Type B pancreatic cell (in vitro differentiated cells): ENCODE data around the gene AOPEP. TPM values are rescaled to one million over a fixed set of nuclear protein-coding genes. Genes with fewer than 3 reads are reported as not detected.

Experiments used
- DNase-seq: peaks from one replicate; pipeline ENCODE4 v3.0.0; 2021; ENCODE audit warnings: mixed read lengths; ENCODE audit not compliant: unreplicated experiment; ENCODE audit errors: extremely low spot score
- H3K27ac Mint-ChIP-seq: 2 replicates; pipeline ENCODE4 v1.8.0; 2021; ENCODE audit warnings: mild to moderate bottlenecking, mixed read lengths
- H3K27me3 Mint-ChIP-seq: 2 replicates; pipeline ENCODE4 v1.8.0; 2021; ENCODE audit warnings: mixed read lengths
- H3K36me3 Mint-ChIP-seq: 2 replicates; pipeline ENCODE4 v1.8.0; 2021; ENCODE audit warnings: mixed read lengths
- H3K4me1 Mint-ChIP-seq: one replicate; pipeline ENCODE4 v1.8.0; 2021; ENCODE audit warnings: mixed read lengths; ENCODE audit not compliant: unreplicated experiment
- H3K4me3 Mint-ChIP-seq: 2 replicates; pipeline ENCODE4 v1.8.0; 2021; ENCODE audit warnings: mild to moderate bottlenecking, mixed read lengths
- H3K9me3 Mint-ChIP-seq: 2 replicates; pipeline ENCODE4 v1.8.0; 2021; ENCODE audit warnings: mixed read lengths
- total RNA-seq: library from RNA; stranded (reverse); gene quantifications from 2 replicates; pipeline ENCODE4 v1.2.1, GENCODE V29; 2021; ENCODE audit warnings: low replicate concordance
- TF ChIP-seq, protein P1 (sequence below): fragments of 200-600 bp; sonication (generic); conservative IDR thresholded peaks from 2 replicates; pipeline ENCODE4 v1.5.0; 2021; ENCODE audit warnings: antibody characterized with exemption, mild to moderate bottlenecking

Gene AOPEP
- total RNA-seq, 1 donor from 2014 or later = 89.3 TPM

DNA sequence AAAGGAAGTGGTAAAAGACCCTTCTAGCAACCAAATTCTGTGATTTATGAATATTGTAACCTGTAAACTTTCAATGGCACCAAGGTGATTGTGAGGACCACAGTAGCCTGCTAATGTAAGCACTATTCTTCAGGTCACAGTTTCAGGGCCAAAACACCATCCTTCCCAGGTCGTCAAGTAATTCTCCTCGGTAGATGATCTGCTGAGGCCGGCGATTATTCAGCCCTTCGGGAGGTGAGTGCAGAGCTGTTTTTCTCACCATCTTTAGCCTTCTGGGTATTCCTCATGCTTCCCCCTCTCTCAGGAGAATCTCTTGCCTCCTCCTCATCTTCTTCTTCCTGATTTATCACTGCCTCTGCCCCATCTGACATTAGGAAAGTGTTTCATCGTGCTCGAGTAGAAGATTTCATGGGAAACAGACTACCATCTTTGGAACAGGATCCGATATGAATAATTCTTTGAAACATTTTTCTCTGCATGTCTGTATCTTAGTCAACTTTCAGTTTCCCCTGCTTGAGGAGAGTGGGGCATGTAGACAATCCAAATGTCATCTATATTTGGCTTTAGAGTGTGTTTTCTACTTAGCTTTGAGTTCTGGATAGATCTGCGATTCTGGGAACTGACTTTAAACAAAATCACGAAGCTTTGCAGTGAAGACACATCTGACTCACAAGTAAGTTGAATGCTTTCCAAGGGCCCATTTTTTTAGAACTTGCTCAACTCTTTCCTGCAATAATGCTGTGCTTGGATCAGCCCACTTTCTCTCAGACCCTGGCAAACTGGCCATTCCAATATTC, 173.9 kb downstream of the AOPEP start:
- DNase-seq = no peak
- H3K4me3 Mint-ChIP-seq = no peak overlapping the region
- H3K9me3 Mint-ChIP-seq = no peaks in the 10 kb centered on the region
- TF ChIP-seq, protein P1, sequence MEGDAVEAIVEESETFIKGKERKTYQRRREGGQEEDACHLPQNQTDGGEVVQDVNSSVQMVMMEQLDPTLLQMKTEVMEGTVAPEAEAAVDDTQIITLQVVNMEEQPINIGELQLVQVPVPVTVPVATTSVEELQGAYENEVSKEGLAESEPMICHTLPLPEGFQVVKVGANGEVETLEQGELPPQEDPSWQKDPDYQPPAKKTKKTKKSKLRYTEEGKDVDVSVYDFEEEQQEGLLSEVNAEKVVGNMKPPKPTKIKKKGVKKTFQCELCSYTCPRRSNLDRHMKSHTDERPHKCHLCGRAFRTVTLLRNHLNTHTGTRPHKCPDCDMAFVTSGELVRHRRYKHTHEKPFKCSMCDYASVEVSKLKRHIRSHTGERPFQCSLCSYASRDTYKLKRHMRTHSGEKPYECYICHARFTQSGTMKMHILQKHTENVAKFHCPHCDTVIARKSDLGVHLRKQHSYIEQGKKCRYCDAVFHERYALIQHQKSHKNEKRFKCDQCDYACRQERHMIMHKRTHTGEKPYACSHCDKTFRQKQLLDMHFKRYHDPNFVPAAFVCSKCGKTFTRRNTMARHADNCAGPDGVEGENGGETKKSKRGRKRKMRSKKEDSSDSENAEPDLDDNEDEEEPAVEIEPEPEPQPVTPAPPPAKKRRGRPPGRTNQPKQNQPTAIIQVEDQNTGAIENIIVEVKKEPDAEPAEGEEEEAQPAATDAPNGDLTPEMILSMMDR = no peak
- H3K4me1 Mint-ChIP-seq = peaks cover 41% of the 10 kb centered on the region
- H3K36me3 Mint-ChIP-seq = peaks cover 3% of the 10 kb centered on the region
- no peaks in the 10 kb centered on the region for H3K27me3 Mint-ChIP-seq
- H3K27ac Mint-ChIP-seq = no peak overlapping the region

GRCh38 chr9:94901019-94901363, 174.5 kb downstream of the AOPEP start:
- Mint-ChIP-seq H3K4me1 (peaks cover 45% of the 10 kb centered on the region), H3K27me3 (no peaks in the 10 kb centered on the region), H3K36me3 (peaks cover 3% of the 10 kb centered on the region), H3K4me3 (no peak overlapping the region), H3K27ac (no peak overlapping the region), H3K9me3 (no peaks in the 10 kb centered on the region)
- no peak for DNase-seq
- TF ChIP-seq, protein P1 = no peak

GRCh38 chr9:94903961-94904421, 177.5 kb downstream of the AOPEP start:
- H3K27ac Mint-ChIP-seq = peak overlapping the region; percentile 77
- H3K4me1 Mint-ChIP-seq = peaks cover 64% of the 10 kb centered on the region
- peaks cover 3% of the 10 kb centered on the region for H3K36me3 Mint-ChIP-seq
- H3K9me3 Mint-ChIP-seq = no peaks in the 10 kb centered on the region
- DNase-seq = no peak
- TF ChIP-seq, protein P1 = no peak
- no peaks in the 10 kb centered on the region for H3K27me3 Mint-ChIP-seq
- H3K4me3 Mint-ChIP-seq = peak overlapping the region; percentile 59

- Mint-ChIP-seq H3K27me3 (no peaks in the 10 kb centered on the region), H3K9me3 (no peaks in the 10 kb centered on the region), H3K4me1 (peaks cover 64% of the 10 kb centered on the region), H3K36me3 (peaks cover 3% of the 10 kb centered on the region), H3K27ac (peak overlapping the region; percentile 77), H3K4me3 (no peak overlapping the region)
- DNase-seq = no peak
- TF ChIP-seq, protein P1 = no peak
Measured at GRCh38 chr9:94904806-94905205, 178.3 kb downstream of the AOPEP start.

DNA sequence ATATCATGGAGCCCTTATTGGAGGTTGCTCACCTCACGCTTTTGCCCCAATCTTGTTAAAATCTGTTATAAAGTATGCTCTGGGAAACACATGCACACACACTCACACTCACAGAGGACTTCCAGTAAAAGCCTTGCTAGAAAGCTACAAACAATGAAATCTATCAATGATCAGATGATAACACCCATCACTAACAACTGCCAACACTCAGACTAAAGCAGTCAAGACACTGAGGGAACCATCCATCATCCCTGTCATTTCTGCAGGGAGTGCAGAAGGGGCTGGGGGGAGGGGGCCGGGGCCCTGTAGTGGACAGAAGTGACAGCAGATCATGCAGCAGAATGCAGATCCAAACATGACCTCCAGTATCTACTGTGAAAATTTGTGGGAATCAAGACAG, 179.1 kb downstream of the AOPEP start:
- H3K4me1 Mint-ChIP-seq = peaks cover 63% of the 10 kb centered on the region
- TF ChIP-seq, protein P1 = no peak
- no peaks in the 10 kb centered on the region for H3K27me3 Mint-ChIP-seq
- DNase-seq = no peak
- H3K36me3 Mint-ChIP-seq = peaks cover 3% of the 10 kb centered on the region
- peak overlapping the region; percentile 70 for H3K27ac Mint-ChIP-seq
- peak overlapping the region; percentile 47 for H3K4me3 Mint-ChIP-seq
- no peaks in the 10 kb centered on the region for H3K9me3 Mint-ChIP-seq
